Dendritic cell treated with granulocyte-macrophage colony-stimulating factor and Interleukin-4, amounts not matched to agents 40 ng/mL and 50 ng/mL, for 4 days (primary cell): ENCODE data around the gene SART3.
"Not testable (repeated sequence)": the region's sequence is repeated elsewhere in the genome, so short reads cannot be mapped to it uniquely, and the experiment has no call there.

ENCODE experiments used
- H3K27ac Mint-ChIP-seq: one replicate; pipeline ENCODE4 v1.8.0; 2022; ENCODE audit warnings: mild to moderate bottlenecking, mixed read lengths
- H3K27me3 Mint-ChIP-seq: one replicate; pipeline ENCODE4 v1.8.0; 2022; ENCODE audit warnings: mild to moderate bottlenecking, mixed read lengths
- H3K36me3 Mint-ChIP-seq: one replicate; pipeline ENCODE4 v1.8.0; 2022; ENCODE audit warnings: low read depth, mixed read lengths
- H3K4me1 Mint-ChIP-seq: one replicate; pipeline ENCODE4 v1.8.0; 2022; ENCODE audit warnings: low read depth, mixed read lengths
- H3K4me3 Mint-ChIP-seq: one replicate; pipeline ENCODE4 v1.8.0; 2022; ENCODE audit warnings: mild to moderate bottlenecking, moderate library complexity, mixed read lengths
- H3K9me3 Mint-ChIP-seq: one replicate; pipeline ENCODE4 v1.8.0; 2022; ENCODE audit warnings: mixed read lengths
- intact Hi-C: fragments of 100-400 bp; cut with micrococcal nuclease; formaldehyde crosslinking; loops from one replicate; pipeline ENCODE4 v1.15.0; 2022

The SART3 gene

GRCh38 chr12:108581311-108582227, 20.6 kb upstream of the SART3 start:
- intact Hi-C loops = no loop called here
- Mint-ChIP-seq H3K4me1 (no peaks in the 10 kb centered on the region), H3K36me3 (no peaks in the 10 kb centered on the region), H3K4me3 (no peak overlapping the region), H3K27ac (no peak overlapping the region), H3K9me3 (peaks cover 6% of the 10 kb centered on the region), H3K27me3 (no peaks in the 10 kb centered on the region)

GRCh38 chr12:108580531-108580930, 19.6 kb upstream of the SART3 start:
- Mint-ChIP-seq H3K36me3 (no peaks in the 10 kb centered on the region), H3K4me3 (no peak overlapping the region), H3K27me3 (no peaks in the 10 kb centered on the region), H3K9me3 (peaks cover 6% of the 10 kb centered on the region), H3K27ac (no peak overlapping the region), H3K4me1 (no peaks in the 10 kb centered on the region)
- intact Hi-C loops = no loop called here

- intact Hi-C loops = no loop called here
- H3K4me1 Mint-ChIP-seq = no peaks in the 10 kb centered on the region
- no peak overlapping the region for H3K4me3 Mint-ChIP-seq
- H3K9me3 Mint-ChIP-seq = peaks cover 6% of the 10 kb centered on the region
- no peaks in the 10 kb centered on the region for H3K27me3 Mint-ChIP-seq
- H3K36me3 Mint-ChIP-seq = no peaks in the 10 kb centered on the region
- H3K27ac Mint-ChIP-seq = peak overlapping the region; percentile 50
Observed at GRCh38 chr12:108578813-108579212, 17.8 kb upstream of the SART3 start.

GRCh38 chr12:108578264-108578663, 17.3 kb upstream of the SART3 start:
- H3K4me1 Mint-ChIP-seq = no peaks in the 10 kb centered on the region
- H3K27ac Mint-ChIP-seq = peak overlapping the region; percentile 50
- H3K4me3 Mint-ChIP-seq = no peak overlapping the region
- peaks cover 6% of the 10 kb centered on the region for H3K9me3 Mint-ChIP-seq
- H3K36me3 Mint-ChIP-seq = no peaks in the 10 kb centered on the region
- intact Hi-C loops = no loop called here
- no peaks in the 10 kb centered on the region for H3K27me3 Mint-ChIP-seq

GRCh38 chr12:108577458-108577857, 16.5 kb upstream of the SART3 start:
- Mint-ChIP-seq H3K4me1 (no peaks in the 10 kb centered on the region), H3K4me3 (no peak overlapping the region), H3K27ac (no peak overlapping the region), H3K9me3 (peaks cover 6% of the 10 kb centered on the region), H3K36me3 (no peaks in the 10 kb centered on the region), H3K27me3 (no peaks in the 10 kb centered on the region)
- intact Hi-C loops = no loop called here

- Mint-ChIP-seq H3K27ac (peak overlapping the region; percentile 30), H3K9me3 (peaks cover 6% of the 10 kb centered on the region), H3K4me3 (no peak overlapping the region), H3K36me3 (no peaks in the 10 kb centered on the region), H3K27me3 (no peaks in the 10 kb centered on the region), H3K4me1 (no peaks in the 10 kb centered on the region)
- intact Hi-C loops = no loop called here
Observed at GRCh38 chr12:108576660-108577234, 15.8 kb upstream of the SART3 start.

DNA sequence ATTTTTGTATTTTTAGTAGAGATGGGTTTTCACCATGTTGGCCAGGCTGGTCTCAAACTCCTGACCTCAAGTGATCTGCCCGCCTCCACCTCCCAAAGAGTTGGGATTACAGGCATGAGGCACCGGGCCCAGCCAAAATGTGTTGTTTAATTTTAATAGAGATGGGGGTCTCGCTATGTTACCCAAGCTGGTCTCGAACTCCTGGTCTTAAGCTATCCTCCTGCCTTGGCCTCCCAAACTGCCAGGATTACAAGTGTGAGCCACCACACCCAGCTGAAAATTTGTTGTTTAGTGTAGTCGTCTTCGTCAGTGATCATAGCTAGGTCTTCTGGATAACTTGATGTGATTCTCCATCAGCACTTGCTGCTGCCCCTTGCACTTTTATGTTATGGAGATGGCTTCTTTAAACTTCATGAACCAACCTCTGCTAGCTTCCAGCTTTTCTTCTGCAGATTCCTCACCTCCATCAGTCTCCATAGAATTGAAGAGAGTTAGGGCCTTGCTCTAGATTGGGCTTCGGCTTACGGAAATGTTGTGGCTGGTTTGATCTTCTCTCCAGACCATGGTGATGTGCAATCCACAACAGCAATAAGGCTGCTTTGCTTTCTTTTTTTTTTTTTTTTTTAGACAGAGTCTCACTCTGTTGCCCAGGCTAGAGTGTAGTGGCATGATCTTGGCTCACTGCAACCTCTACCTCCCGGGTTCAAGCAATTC, 14.4 kb upstream of the SART3 start:
- intact Hi-C loops = no loop called here
- Mint-ChIP-seq H3K36me3 (peaks cover 3% of the 10 kb centered on the region), H3K27ac (no peak overlapping the region), H3K9me3 (peaks cover 6% of the 10 kb centered on the region), H3K27me3 (no peaks in the 10 kb centered on the region), H3K4me3 (no peak overlapping the region), H3K4me1 (no peaks in the 10 kb centered on the region)

GRCh38 chr12:108574276-108574675, 13.3 kb upstream of the SART3 start:
- H3K4me3 Mint-ChIP-seq, H3K9me3 Mint-ChIP-seq, H3K27me3 Mint-ChIP-seq, intact Hi-C loops, H3K4me1 Mint-ChIP-seq: not testable (repeated sequence)
- Mint-ChIP-seq H3K36me3 (peaks cover 14% of the 10 kb centered on the region), H3K27ac (peak overlapping the region; percentile 7)

DNA sequence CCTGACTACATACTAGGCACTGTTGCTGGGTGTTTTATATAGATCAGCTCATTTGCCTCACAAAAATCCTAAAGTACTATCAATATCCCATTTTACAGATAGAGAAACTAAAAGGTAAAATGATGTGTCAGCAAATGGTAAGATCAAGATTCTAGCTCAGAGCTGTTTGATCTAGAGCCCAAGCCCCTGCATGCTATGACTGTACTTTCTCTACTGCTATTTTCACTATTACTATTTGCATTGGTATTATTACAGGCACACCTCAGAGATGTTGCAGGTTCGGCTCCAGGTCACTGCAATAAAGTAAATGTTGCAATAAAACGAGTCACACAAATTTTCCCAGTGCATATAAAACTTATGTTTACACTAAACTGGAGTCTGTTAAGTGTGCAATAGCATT, 12.3 kb upstream of the SART3 start:
- Mint-ChIP-seq H3K9me3 (no peaks in the 10 kb centered on the region), H3K27ac (no peak overlapping the region), H3K27me3 (no peaks in the 10 kb centered on the region), H3K4me3 (no peak overlapping the region), H3K36me3 (peaks cover 23% of the 10 kb centered on the region), H3K4me1 (peaks cover 6% of the 10 kb centered on the region)
- intact Hi-C loops = no loop called here

DNA sequence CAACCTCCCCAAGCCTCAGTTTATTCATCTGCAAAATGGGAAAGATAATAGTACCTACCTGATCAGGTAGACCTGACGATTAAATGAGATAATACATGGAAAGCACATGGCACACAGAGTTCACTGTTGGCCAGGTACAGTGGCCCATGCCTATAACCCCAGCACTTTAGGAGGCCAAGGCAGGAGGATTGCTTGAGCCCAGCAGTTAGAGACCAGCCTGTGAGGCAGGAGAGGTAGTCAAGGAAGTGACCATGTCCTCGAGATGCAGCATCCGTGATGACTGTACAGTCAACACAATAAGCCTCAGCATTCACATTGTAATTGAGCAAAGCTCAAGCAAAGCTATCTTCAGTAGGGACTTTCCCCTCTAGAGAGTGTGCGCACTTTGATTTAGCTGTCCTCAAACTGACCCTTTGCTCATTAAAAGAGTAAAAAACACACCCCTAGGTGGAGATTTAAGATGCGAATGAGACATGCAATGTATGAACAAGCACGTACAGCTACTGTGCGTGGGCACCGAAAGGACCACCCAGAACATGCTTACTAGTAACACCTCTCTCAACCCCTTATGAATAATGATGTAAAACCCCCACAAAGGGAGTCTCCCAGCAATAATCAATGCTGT, 11.3 kb upstream of the SART3 start:
- intact Hi-C loops = no loop called here
- peaks cover 16% of the 10 kb centered on the region for H3K4me1 Mint-ChIP-seq
- peaks cover 33% of the 10 kb centered on the region for H3K36me3 Mint-ChIP-seq
- H3K4me3 Mint-ChIP-seq = no peak overlapping the region
- H3K9me3 Mint-ChIP-seq = no peaks in the 10 kb centered on the region
- no peaks in the 10 kb centered on the region for H3K27me3 Mint-ChIP-seq
- H3K27ac Mint-ChIP-seq = no peak overlapping the region

- no peaks in the 10 kb centered on the region for H3K9me3 Mint-ChIP-seq
- no peak overlapping the region for H3K27ac Mint-ChIP-seq
- no peaks in the 10 kb centered on the region for H3K27me3 Mint-ChIP-seq
- intact Hi-C loops = no loop called here
- peaks cover 39% of the 10 kb centered on the region for H3K36me3 Mint-ChIP-seq
- H3K4me3 Mint-ChIP-seq = no peak overlapping the region
- peaks cover 22% of the 10 kb centered on the region for H3K4me1 Mint-ChIP-seq
Observed at GRCh38 chr12:108571609-108572165, 10.7 kb upstream of the SART3 start.

- Mint-ChIP-seq H3K36me3 (peaks cover 46% of the 10 kb centered on the region), H3K9me3 (no peaks in the 10 kb centered on the region), H3K27me3 (no peaks in the 10 kb centered on the region), H3K4me3 (no peak overlapping the region), H3K27ac (no peak overlapping the region), H3K4me1 (peaks cover 29% of the 10 kb centered on the region)
- intact Hi-C loops = no loop called here
Observed at GRCh38 chr12:108570743-108571608, 10.0 kb upstream of the SART3 start.
